GM13977 (cell line): Measurements from ENCODE around the gene SMTN.

Experiments used
- DNase-seq: peaks from one replicate; pipeline ENCODE4 v3.0.0; 2012; ENCODE audit warnings: low spot score
- CTCF ChIP-seq: IDR thresholded peaks from 2 replicates; pipeline ENCODE4 v1.5.1; 2012; ENCODE audit warnings: mild to moderate bottlenecking, control low read depth; ENCODE audit not compliant: insufficient read depth; ENCODE audit errors: extremely low read depth, missing control alignments
- in situ Hi-C: fragments of 300-500 bp; cut with MboI; formaldehyde crosslinking; loops from one replicate; pipeline ENCODE4 v1.12.0; 2022; ENCODE audit warnings: low sequenced_read_pairs, low pct_unique_long_range_greater_than_20kb, mixed read lengths, inconsistent platforms; ENCODE audit not compliant: unreplicated experiment

The SMTN gene

GRCh38 chr22:31123292-31123602 is 42.1 kb downstream of the SMTN start:
- TF ChIP-seq CTCF, result no peak
- DNase-seq, result no peak
- in situ Hi-C loops, result no loop called here

- DNase-seq, result no peak
- in situ Hi-C loops, result no loop called here
- TF ChIP-seq CTCF, result no peak
These were observed 43.2 kb downstream of the SMTN start for GRCh38 chr22:31124290-31124689.

- in situ Hi-C loops, result no loop called here
- DNase-seq, result no peak
- TF ChIP-seq CTCF, result no peak
These were observed 43.8 kb downstream of the SMTN start for GRCh38 chr22:31124811-31125465.

GRCh38 chr22:31125521-31126117 is 44.5 kb downstream of the SMTN start:
- TF ChIP-seq CTCF, result no peak
- in situ Hi-C loops, result no loop called here
- DNase-seq, result no peak

- in situ Hi-C loops, result no loop called here
- no peak for TF ChIP-seq CTCF
- DNase-seq, result no peak
These were observed 45.2 kb downstream of the SMTN start for GRCh38 chr22:31126128-31126868.

- no peak for TF ChIP-seq CTCF
- in situ Hi-C loops, result no loop called here
- no peak for DNase-seq
These were observed 45.7 kb downstream of the SMTN start for GRCh38 chr22:31126869-31127175.
